SK-N-SH (cell line): ENCODE results near the gene MYCBPAP. TPM values are rescaled to one million over a fixed set of nuclear protein-coding genes. Genes with fewer than 3 reads are reported as not detected.

Source experiments
- CTCF ChIA-PET: fragments of 300-600, 350-600 bp; formaldehyde crosslinking; extraction: SDS; loops from one replicate; lab custom pipeline; 2021; lab: Yijun Ruan, JAX
- POLR2A ChIA-PET: fragments of 350-600 bp; sonication (Branson Sonifier 250); formaldehyde crosslinking; extraction: SDS; loops from one replicate; lab custom pipeline; 2020; ENCODE audit warnings: antibody characterized with exemption, inconsistent platforms; lab: Yijun Ruan, JAX
- DNase-seq: peaks from one replicate; pipeline ENCODE4 v3.0.0; 2012
- H2AFZ ChIP-seq: fragments of 200-600 bp; sonication (generic); 2 replicates; pipeline ENCODE4 v1.8.1; 2016; ENCODE audit warnings: antibody characterized with exemption, mild to moderate bottlenecking, low read depth
- H3F3A ChIP-seq: fragments of 200-600 bp; sonication (generic); replicated peaks from 2 replicates; pipeline ENCODE3; 2016; ENCODE audit warnings: antibody characterized with exemption, mild to moderate bottlenecking; ENCODE audit not compliant: insufficient read depth
- H3K27ac ChIP-seq, 2 experiments: fragments of 200-500 bp in 1 of 2; fragments of 200-600 bp in 1 of 2; sonication (Bioruptor generic) in 1 of 2; sonication (generic), shearing (Covaris generic) in 1 of 2; 2 replicates each; pipeline versions ENCODE4 v1.5.1 to v1.6.1; 2014 to 2016; ENCODE audit warnings: low read depth in 2 of 2, inconsistent platforms in 1 of 2, low read length in 1 of 2, mild to moderate bottlenecking in 1 of 2, mixed read lengths in 1 of 2
- H3K27me3 ChIP-seq: fragments of 200-600 bp; sonication (generic), shearing (Covaris generic); 2 replicates; pipeline ENCODE4 v1.6.1; 2016; ENCODE audit warnings: mixed run types; ENCODE audit not compliant: insufficient read depth
- H3K36me3 ChIP-seq, 2 experiments: fragments of 200-500 bp in 1 of 2; fragments of 200-600 bp in 1 of 2; sonication (Bioruptor generic) in 1 of 2; sonication (generic) in 1 of 2; replicated peaks in 1 of 2; 2 replicates each; pipeline versions ENCODE3 to v1.5.1; 2014 to 2016; ENCODE audit warnings: low read length in 1 of 2, mild to moderate bottlenecking in 1 of 2; ENCODE audit not compliant: insufficient read depth in 2 of 2, control insufficient read depth in 1 of 2
- H3K4me1 ChIP-seq, 2 experiments: fragments of 200-500 bp in 1 of 2; fragments of 200-600 bp in 1 of 2; sonication (Bioruptor generic) in 1 of 2; sonication (generic), shearing (Covaris generic) in 1 of 2; 2 replicates each; pipeline versions ENCODE4 v1.5.1 to v1.6.1; 2014 to 2016; ENCODE audit warnings: low read depth in 1 of 2, low read length in 1 of 2, mixed run types in 1 of 2; ENCODE audit not compliant: insufficient read depth in 2 of 2, control insufficient read depth in 1 of 2
- H3K4me2 ChIP-seq: fragments of 200-600 bp; sonication (generic), shearing (Covaris generic); 2 replicates; pipeline ENCODE4 v1.6.1; 2017; ENCODE audit warnings: mixed run types
- H3K4me3 ChIP-seq, 2 experiments: fragments of 200-500 bp in 1 of 2; fragments of 200-600 bp in 1 of 2; sonication (Bioruptor generic) in 1 of 2; sonication (generic), shearing (Covaris generic) in 1 of 2; 2 replicates each; pipeline versions ENCODE4 v1.5.1 to v1.8.1; 2014 to 2016; ENCODE audit warnings: low read depth in 2 of 2, inconsistent platforms in 1 of 2, low read length in 1 of 2, mild to moderate bottlenecking in 1 of 2, mixed read lengths in 1 of 2, moderate library complexity in 1 of 2
- H3K79me2 ChIP-seq: fragments of 200-600 bp; sonication (generic); 2 replicates; pipeline ENCODE4 v1.8.1; 2017; ENCODE audit warnings: mild to moderate bottlenecking; ENCODE audit not compliant: insufficient read depth
- H3K9ac ChIP-seq: fragments of 200-600 bp; sonication (generic); 2 replicates; pipeline ENCODE4 v1.6.1; 2017; ENCODE audit warnings: mixed run types
- H3K9me2 ChIP-seq: fragments of 200-600 bp; sonication (generic); 2 replicates; pipeline ENCODE4 v1.6.1; 2017; ENCODE audit warnings: mixed run types
- H3K9me3 ChIP-seq: fragments of 200-600 bp; sonication (generic); 2 replicates; pipeline ENCODE4 v1.6.1; 2017; ENCODE audit warnings: mixed run types, mild to moderate bottlenecking, moderate library complexity
- H4K20me1 ChIP-seq: fragments of 200-600 bp; sonication (generic); 2 replicates; pipeline ENCODE4 v1.6.1; 2017; ENCODE audit warnings: mild to moderate bottlenecking, mixed run types; ENCODE audit not compliant: insufficient read depth
- CHD2 ChIP-seq: fragments of 150-350 bp; IDR thresholded peaks from 2 replicates; pipeline ENCODE4 v1.6.1; 2018; ENCODE audit warnings: low read length; ENCODE audit not compliant: partially characterized antibody
- CTCF ChIP-seq: fragments of 200-600 bp; sonication (generic); IDR thresholded peaks from 2 replicates; pipeline ENCODE4 v1.6.1; 2017; ENCODE audit warnings: antibody characterized with exemption, mild to moderate bottlenecking, moderate library complexity
- ELF1 ChIP-seq: IDR thresholded peaks from 2 replicates; pipeline ENCODE4 v1.4.0; 2012
- FOXJ3 ChIP-seq: sonication (generic); formaldehyde crosslinking; IDR thresholded peaks from 2 replicates; pipeline ENCODE4 v1.5.1; 2020; ENCODE audit warnings: mild to moderate bottlenecking, missing genetic modification reagents
- FOXM1 ChIP-seq: IDR thresholded peaks from 2 replicates; pipeline ENCODE4 v1.4.0; 2012; ENCODE audit warnings: low read depth, mild to moderate bottlenecking
- GABPA ChIP-seq: IDR thresholded peaks from 2 replicates; pipeline ENCODE4 v1.4.0; 2012; ENCODE audit warnings: low read depth, mild to moderate bottlenecking
- GATA2 ChIP-seq: sonication (generic); formaldehyde crosslinking; IDR thresholded peaks from 2 replicates; pipeline ENCODE4 v1.5.0; 2020; ENCODE audit warnings: mild to moderate bottlenecking, missing genetic modification reagents
- JUND ChIP-seq: IDR thresholded peaks from 2 replicates; pipeline ENCODE4 v1.4.0; 2012
- MAX ChIP-seq: IDR thresholded peaks from 2 replicates; pipeline ENCODE4 v1.4.0; 2012; ENCODE audit warnings: low read depth
- NRF1 ChIP-seq: IDR thresholded peaks from 2 replicates; pipeline ENCODE4 v1.6.1; 2012; ENCODE audit warnings: low read depth, mild to moderate bottlenecking, low read length
- PBX3 ChIP-seq: IDR thresholded peaks from 2 replicates; pipeline ENCODE4; 2012
- POLR2AphosphoS5 ChIP-seq: IDR thresholded peaks from 2 replicates; pipeline ENCODE4 v1.6.1; 2012; ENCODE audit warnings: low read depth, low read length
- RAD21 ChIP-seq: IDR thresholded peaks from 2 replicates; pipeline ENCODE4 v1.6.1; 2012; ENCODE audit warnings: mild to moderate bottlenecking, low read length
- RCOR1 ChIP-seq: fragments of 150-350 bp; IDR thresholded peaks from 2 replicates; pipeline ENCODE4 v1.6.1; 2017; ENCODE audit warnings: antibody characterized with exemption, low read length
- USF1 ChIP-seq: IDR thresholded peaks from 2 replicates; pipeline ENCODE4 v1.4.0; 2012; ENCODE audit warnings: low read depth, borderline replicate concordance
- ZBTB33 ChIP-seq: IDR thresholded peaks from 2 replicates; pipeline ENCODE4 v1.4.0; 2012; ENCODE audit warnings: low read depth, borderline replicate concordance
- WGBS: methylation state at CpG from one replicate; pipeline ENCODE4 v1.1.6; 2017; ENCODE audit warnings: low lambda C conversion rate; 5-methylcytosine and 5-hydroxymethylcytosine counted together
- polyA plus RNA-seq, 3 experiments: library from polyadenylated mRNA; depleted of rRNA; stranded (reverse); fragments of >200 nt; gene quantifications; 2 replicates each; pipeline ENCODE4 v1.2.3, GENCODE V29; 2012

Gene MYCBPAP
- polyA plus RNA-seq, 1 of the 3 experiments (the other 2 are of a cell fraction), result 2.4 TPM

GRCh38 chr17:50498021-50498874 lies 10.0 kb upstream of the MYCBPAP start:
- H3K27ac ChIP-seq, result no peak overlapping the region
- H3K4me1 ChIP-seq, result no peaks in the 10 kb centered on the region
- CTCF ChIA-PET, result interaction anchor here (1.0 to 13.3 kb wide), 7 partner anchors 9 to 197 kb away, joined by 3 to 183 read pairs (median 4); partner anchors contain the start of genes LRRC59, RSAD1 and SPATA20
- no peak overlapping the region for H3K4me2 ChIP-seq
- H4K20me1 ChIP-seq, result no peaks in the 10 kb centered on the region
- no peaks in the 10 kb centered on the region for H3K9me2 ChIP-seq
- H3K79me2 ChIP-seq, result no peaks in the 10 kb centered on the region
- DNase-seq, result no peak
- no peak for TF ChIP-seq POLR2AphosphoS5
- TF ChIP-seq JUND, result no peak
- no peak for TF ChIP-seq FOXJ3 (CRISPR knock-in tag)
- TF ChIP-seq USF1, result no peak
- TF ChIP-seq RAD21, result no peak
- TF ChIP-seq FOXM1, result no peak
- no peak for TF ChIP-seq CTCF
- no peak for TF ChIP-seq ZBTB33
- no peak for TF ChIP-seq GABPA
- no peak for TF ChIP-seq PBX3
- no peak for TF ChIP-seq CHD2
- no peak for TF ChIP-seq GATA2 (CRISPR knock-in tag)
- TF ChIP-seq ELF1, result no peak
- TF ChIP-seq NRF1, result no peak
- TF ChIP-seq RCOR1, result no peak
- no peak for TF ChIP-seq MAX
- TF ChIP-seq, all 33 proteins: peak for 0
- no peaks in the 10 kb centered on the region for H3K27me3 ChIP-seq
- H3K36me3 ChIP-seq, result no peaks in the 10 kb centered on the region
- no peak overlapping the region for H3K4me3 ChIP-seq
- no peak overlapping the region for H3K9ac ChIP-seq
- POLR2A ChIA-PET, result no interaction called here
- no peaks in the 10 kb centered on the region for H3K9me3 ChIP-seq
- H3F3A ChIP-seq, result peaks cover 10% of the 10 kb centered on the region
- WGBS, result 70% methylated on average over 7 of the region's 7 CpGs
- H2AFZ ChIP-seq, result no peak overlapping the region
